BJ (cell line): ENCODE data around the gene AHSP. TPM values are rescaled to one million over a fixed set of nuclear protein-coding genes. Genes with fewer than 3 reads are reported as not detected.
"Not testable (repeated sequence)": the region's sequence is repeated elsewhere in the genome, so short reads cannot be mapped to it uniquely, and the experiment has no call there.

Source experiments
- CTCF ChIA-PET: fragments of 350-600 bp; formaldehyde crosslinking; extraction: SDS; loops from one replicate; lab custom pipeline; 2021; ENCODE audit warnings: antibody characterized with exemption, inconsistent platforms; lab: Yijun Ruan, JAX
- POLR2A ChIA-PET: fragments of 300-600 bp; sonication (Branson Sonifier 250); formaldehyde crosslinking; extraction: SDS; loops from one replicate; lab custom pipeline; 2021; ENCODE audit warnings: antibody characterized with exemption; lab: Charles Lee
- DNase-seq: peaks from one replicate; pipeline ENCODE4 v3.0.0-alpha.2; 2011; ENCODE audit warnings: low read depth
- H3K27me3 ChIP-seq: 2 replicates; pipeline ENCODE4 v1.6.0; 2011; ENCODE audit warnings: low read length; ENCODE audit not compliant: control insufficient read depth, insufficient read depth
- H3K36me3 ChIP-seq: 2 replicates; pipeline ENCODE4 v1.5.1; 2011; ENCODE audit warnings: low read length; ENCODE audit not compliant: control insufficient read depth, insufficient read depth
- H3K4me3 ChIP-seq: 2 replicates; pipeline ENCODE4 v1.5.1; 2011; ENCODE audit warnings: low read depth, mild to moderate bottlenecking, control low read depth, low read length
- polyA plus RNA-seq: library from polyadenylated mRNA; depleted of rRNA; stranded (reverse); fragments of >200 nt; gene quantifications from 2 replicates; pipeline ENCODE4 v1.2.3, GENCODE V29; 2011
- TF ChIP-seq, protein P1 (sequence below): IDR thresholded peaks from 2 replicates; pipeline ENCODE4 v1.5.1; 2011; ENCODE audit warnings: low read depth, mild to moderate bottlenecking, control low read depth, inconsistent platforms, low read length, moderate library complexity; ENCODE audit not compliant: insufficient read depth

AHSP gene
- polyA plus RNA-seq, 1 experiment, result not detected

DNA sequence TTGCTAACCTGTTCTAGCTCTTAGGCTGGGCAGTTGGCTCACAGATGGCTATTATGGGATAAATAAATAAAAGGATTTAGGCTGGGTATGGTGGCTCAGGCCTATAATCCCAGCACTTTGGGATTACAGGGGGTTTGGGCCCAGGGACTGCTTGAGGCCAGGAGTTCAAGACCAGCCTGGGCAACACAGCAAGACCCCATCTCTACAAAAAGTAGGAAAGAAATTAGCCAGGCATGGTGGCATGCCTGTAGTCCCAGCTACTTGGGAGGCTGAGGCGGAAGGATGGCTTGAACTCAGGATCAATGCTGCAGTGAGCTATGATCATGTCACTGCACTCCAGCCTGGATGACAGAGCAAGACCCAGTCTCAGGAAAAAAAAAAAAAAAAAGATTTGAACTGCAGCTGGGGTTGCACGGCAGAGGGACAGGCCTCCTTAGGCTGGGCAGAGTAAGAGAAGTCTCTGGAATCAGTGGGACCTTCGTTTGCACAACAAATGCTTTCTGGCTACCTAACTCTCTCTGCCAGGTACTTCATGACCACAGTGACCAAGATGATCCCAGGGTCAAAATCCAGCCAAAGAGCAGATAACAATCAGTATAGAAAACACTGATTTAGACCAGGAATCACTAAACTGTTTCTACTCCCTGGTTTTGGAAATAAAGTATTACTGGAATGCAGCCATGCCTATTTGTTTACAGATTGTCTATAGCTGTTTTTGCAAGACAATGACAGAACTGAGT, 26.3 kb upstream of the AHSP start:
- H3K27me3 ChIP-seq, result no peaks in the 10 kb centered on the region
- H3K4me3 ChIP-seq, result no peak overlapping the region
- ChIA-PET POLR2A (interaction anchor here (0.6 kb wide), 1 partner anchor 8 kb away, joined by 3 read pairs; no protein-coding TSS in a partner anchor), CTCF (interaction anchor here (0.6 to 2.4 kb wide), 5 partner anchors 12 to 69 kb away, joined by 3 to 7 read pairs (median 3); partner anchors contain the start of gene ARMC5)
- TF ChIP-seq, protein P1, sequence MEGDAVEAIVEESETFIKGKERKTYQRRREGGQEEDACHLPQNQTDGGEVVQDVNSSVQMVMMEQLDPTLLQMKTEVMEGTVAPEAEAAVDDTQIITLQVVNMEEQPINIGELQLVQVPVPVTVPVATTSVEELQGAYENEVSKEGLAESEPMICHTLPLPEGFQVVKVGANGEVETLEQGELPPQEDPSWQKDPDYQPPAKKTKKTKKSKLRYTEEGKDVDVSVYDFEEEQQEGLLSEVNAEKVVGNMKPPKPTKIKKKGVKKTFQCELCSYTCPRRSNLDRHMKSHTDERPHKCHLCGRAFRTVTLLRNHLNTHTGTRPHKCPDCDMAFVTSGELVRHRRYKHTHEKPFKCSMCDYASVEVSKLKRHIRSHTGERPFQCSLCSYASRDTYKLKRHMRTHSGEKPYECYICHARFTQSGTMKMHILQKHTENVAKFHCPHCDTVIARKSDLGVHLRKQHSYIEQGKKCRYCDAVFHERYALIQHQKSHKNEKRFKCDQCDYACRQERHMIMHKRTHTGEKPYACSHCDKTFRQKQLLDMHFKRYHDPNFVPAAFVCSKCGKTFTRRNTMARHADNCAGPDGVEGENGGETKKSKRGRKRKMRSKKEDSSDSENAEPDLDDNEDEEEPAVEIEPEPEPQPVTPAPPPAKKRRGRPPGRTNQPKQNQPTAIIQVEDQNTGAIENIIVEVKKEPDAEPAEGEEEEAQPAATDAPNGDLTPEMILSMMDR, result no peak
- DNase-seq, result no peak
- H3K36me3 ChIP-seq, result peaks cover 24% of the 10 kb centered on the region

GRCh38 chr16:31501966-31502348, 25.7 kb upstream of the AHSP start:
- Histone ChIP-seq H3K36me3 (peaks cover 19% of the 10 kb centered on the region), H3K4me3 (no peak overlapping the region), H3K27me3 (no peaks in the 10 kb centered on the region)
- no peak for DNase-seq
- CTCF ChIA-PET, result interaction anchor here (0.6 to 2.4 kb wide), 4 partner anchors 8 to 69 kb away, joined by 3 to 7 read pairs (median 3); partner anchors contain the start of gene ARMC5
- POLR2A ChIA-PET, result interaction anchor here (0.6 kb wide), 1 partner anchor 8 kb away, joined by 3 read pairs; no protein-coding TSS in a partner anchor
- TF ChIP-seq, protein P1, result no peak

DNA sequence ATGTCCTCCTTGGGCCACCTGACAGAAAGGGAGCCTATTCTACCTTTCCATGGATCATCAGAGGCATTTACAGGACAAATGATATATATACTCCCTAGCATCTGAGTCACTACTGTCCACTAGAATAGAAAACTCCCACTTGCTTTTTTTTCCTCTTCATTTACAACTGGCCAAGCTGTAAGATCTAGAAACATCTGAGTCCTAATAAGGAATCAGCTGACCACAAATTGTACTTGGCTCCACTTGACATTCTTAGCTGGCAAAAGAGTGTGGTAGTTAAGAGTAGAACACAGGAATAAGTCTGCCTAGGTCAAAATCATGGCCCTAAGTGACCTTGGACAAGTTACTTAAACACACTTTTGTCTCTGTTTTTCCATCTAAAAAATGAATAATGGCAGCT, 24.7 kb upstream of the AHSP start:
- TF ChIP-seq, protein P1, result no peak
- ChIA-PET POLR2A (no interaction called here), CTCF (interaction anchor here (0.5 to 2.4 kb wide), 4 partner anchors 13 to 193 kb away, joined by 3 to 7 read pairs (median 3); no protein-coding TSS in a partner anchor)
- no peak for DNase-seq
- no peak overlapping the region for H3K4me3 ChIP-seq
- no peaks in the 10 kb centered on the region for H3K27me3 ChIP-seq
- H3K36me3 ChIP-seq, result peaks cover 17% of the 10 kb centered on the region

- H3K4me3 ChIP-seq, DNase-seq, POLR2A ChIA-PET, H3K27me3 ChIP-seq: not testable (repeated sequence)
- H3K36me3 ChIP-seq, result peaks cover 13% of the 10 kb centered on the region
- CTCF ChIA-PET, result interaction anchor here (1.1 to 2.4 kb wide), 3 partner anchors 14 to 31 kb away, joined by 3 to 7 read pairs (median 3); no protein-coding TSS in a partner anchor
These were observed 24.1 kb upstream of the AHSP start for GRCh38 chr16:31503555-31503954.

- Histone ChIP-seq H3K4me3 (no peak overlapping the region), H3K36me3 (peaks cover 8% of the 10 kb centered on the region), H3K27me3 (no peaks in the 10 kb centered on the region)
- no peak for DNase-seq
- CTCF ChIA-PET, result no interaction called here
- TF ChIP-seq, protein P1, result no peak
- POLR2A ChIA-PET, result no interaction called here
These were observed 23.5 kb upstream of the AHSP start for GRCh38 chr16:31504159-31504558.
